NB4 (cell line): ENCODE results near the gene FNDC7.

Source experiments
- POLR2A ChIP-seq: IDR thresholded peaks from 2 replicates; pipeline ENCODE4 v1.6.1; 2011; ENCODE audit warnings: mild to moderate bottlenecking; ENCODE audit not compliant: insufficient read length; ENCODE audit errors: extremely low read depth
- TF ChIP-seq, protein P1 (sequence below): IDR thresholded peaks from one replicate; pipeline ENCODE4 v1.5.1; 2012; ENCODE audit warnings: low read depth, low read length

- TF ChIP-seq, protein P1, sequence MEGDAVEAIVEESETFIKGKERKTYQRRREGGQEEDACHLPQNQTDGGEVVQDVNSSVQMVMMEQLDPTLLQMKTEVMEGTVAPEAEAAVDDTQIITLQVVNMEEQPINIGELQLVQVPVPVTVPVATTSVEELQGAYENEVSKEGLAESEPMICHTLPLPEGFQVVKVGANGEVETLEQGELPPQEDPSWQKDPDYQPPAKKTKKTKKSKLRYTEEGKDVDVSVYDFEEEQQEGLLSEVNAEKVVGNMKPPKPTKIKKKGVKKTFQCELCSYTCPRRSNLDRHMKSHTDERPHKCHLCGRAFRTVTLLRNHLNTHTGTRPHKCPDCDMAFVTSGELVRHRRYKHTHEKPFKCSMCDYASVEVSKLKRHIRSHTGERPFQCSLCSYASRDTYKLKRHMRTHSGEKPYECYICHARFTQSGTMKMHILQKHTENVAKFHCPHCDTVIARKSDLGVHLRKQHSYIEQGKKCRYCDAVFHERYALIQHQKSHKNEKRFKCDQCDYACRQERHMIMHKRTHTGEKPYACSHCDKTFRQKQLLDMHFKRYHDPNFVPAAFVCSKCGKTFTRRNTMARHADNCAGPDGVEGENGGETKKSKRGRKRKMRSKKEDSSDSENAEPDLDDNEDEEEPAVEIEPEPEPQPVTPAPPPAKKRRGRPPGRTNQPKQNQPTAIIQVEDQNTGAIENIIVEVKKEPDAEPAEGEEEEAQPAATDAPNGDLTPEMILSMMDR, result no peak
- TF ChIP-seq POLR2A, result no peak
Measured at GRCh38 chr1:108767115-108767514, 54.4 kb downstream of the FNDC7 start.
